GM19025 (cell line): ENCODE results near the gene C4A.
"Not testable (repeated sequence)": the region's sequence is repeated elsewhere in the genome, so short reads cannot be mapped to it uniquely, and the experiment has no call there.

Source experiments
- ATAC-seq: cut with Tn5 transposase; IDR thresholded peaks from one replicate; pipeline ENCODE4 v1.9.1; 2021; ENCODE audit warnings: mild to moderate bottlenecking, low read depth, moderate library complexity; ENCODE audit not compliant: unreplicated experiment

Gene C4A

GRCh38 chr6:32014547-32014946 is 32.7 kb downstream of the C4A start, which contains the start of gene C4B:
TSS of gene C4B (plus strand) at chr6:32014795. CDS start at chr6:32014846, 51 bp downstream.
- ATAC-seq = not testable (repeated sequence)

GRCh38 chr6:32022100-32022499 is 40.2 kb downstream of the C4A start:
- ATAC-seq = not testable (repeated sequence)

GRCh38 chr6:32028631-32029030 is 46.8 kb downstream of the C4A start:
- not testable (repeated sequence) for ATAC-seq

GRCh38 chr6:32029553-32029952 is 47.7 kb downstream of the C4A start:
- not testable (repeated sequence) for ATAC-seq

GRCh38 chr6:32035283-32036013 is 53.6 kb downstream of the C4A start:
- ATAC-seq = not testable (repeated sequence)

- ATAC-seq = not testable (repeated sequence)
Measured at GRCh38 chr6:32037136-32037535, 55.3 kb downstream of the C4A start.

- ATAC-seq = not testable (repeated sequence)
Measured at GRCh38 chr6:32037598-32038524, 56.0 kb downstream of the C4A start, which contains the start of gene CYP21A2. TSS of gene CYP21A2 (plus strand) at chr6:32038415. CDS start at chr6:32038423, 8 bp downstream.

GRCh38 chr6:32038878-32039277 is 57.0 kb downstream of the C4A start:
- ATAC-seq = not testable (repeated sequence)

GRCh38 chr6:32039321-32040274 is 57.7 kb downstream of the C4A start:
- not testable (repeated sequence) for ATAC-seq

GRCh38 chr6:32040299-32041049 is 58.6 kb downstream of the C4A start:
- not testable (repeated sequence) for ATAC-seq

- ATAC-seq = not testable (repeated sequence)
Measured at GRCh38 chr6:32041050-32041321, 59.1 kb downstream of the C4A start.

GRCh38 chr6:32041385-32041784 is 59.5 kb downstream of the C4A start:
- ATAC-seq = not testable (repeated sequence)

GRCh38 chr6:32042276-32042675 is 60.4 kb downstream of the C4A start:
- not testable (repeated sequence) for ATAC-seq

- not testable (repeated sequence) for ATAC-seq
Measured at GRCh38 chr6:32043589-32044380, 61.9 kb downstream of the C4A start.

GRCh38 chr6:32044916-32045315 is 63.1 kb downstream of the C4A start:
- ATAC-seq = not testable (repeated sequence)

GRCh38 chr6:32045811-32046449 is 64.1 kb downstream of the C4A start:
- no peak for ATAC-seq

- no peak for ATAC-seq
Measured at GRCh38 chr6:32046450-32047083, 64.7 kb downstream of the C4A start.

GRCh38 chr6:32047084-32047478 is 65.2 kb downstream of the C4A start:
- no peak for ATAC-seq
